Right lobe of liver (tissue), 6 donors: ENCODE data around the gene CAMK2B. TPM values are rescaled to one million over a fixed set of nuclear protein-coding genes. Genes with fewer than 3 reads are reported as not detected.

ENCODE experiments used
- ATAC-seq, 4 donors: fragments of 200-7000 bp; cut with Tn5 transposase; one replicate each; pipeline ENCODE4 v1.9.1; 2020; ENCODE audit warnings: mild to moderate bottlenecking in 4 of 4, moderate library complexity in 4 of 4
- DNase-seq, 3 donors: peaks; one replicate each; pipeline ENCODE4 v3.0.0-alpha.2; 2020
- H3K27ac ChIP-seq, 3 donors: fragments of 200-600 bp; one replicate each; pipeline ENCODE4 v1.8.0; 2022
- H3K27me3 ChIP-seq, 2 donors: fragments of 200-600 bp; one replicate each; pipeline ENCODE4 v1.8.0; 2022
- H3K36me3 ChIP-seq, 4 donors: fragments of 200-600 bp; sonication (generic) in 1 of 4; one replicate each; pipeline versions ENCODE4 v1.5.1 to v1.8.0; 2017 to 2022; ENCODE audit warnings: control low read depth in 1 of 4
- H3K4me1 ChIP-seq, 4 donors: fragments of 200-600 bp; sonication (generic) in 1 of 4; one replicate each; pipeline versions ENCODE4 v1.5.1 to v1.8.0; 2017 to 2022; ENCODE audit warnings: control low read depth in 1 of 4
- H3K4me3 ChIP-seq, 3 donors: fragments of 200-600 bp; one replicate each; pipeline ENCODE4 v1.8.0; 2022
- H3K9me3 ChIP-seq, 4 donors: fragments of 200-600 bp; sonication (generic) in 1 of 4; one replicate each; pipeline versions ENCODE4 v1.5.1 to v1.8.0; 2017 to 2022; ENCODE audit warnings: control low read depth in 1 of 4
- CTCF ChIP-seq, 4 donors: fragments of 200-600 bp in 3 of 4; fragments of 450-650 bp in 1 of 4; IDR thresholded peaks; one replicate each; pipeline versions ENCODE4 v1.5.1 to v1.8.0; 2016 to 2022; ENCODE audit warnings: antibody characterized with exemption in 4 of 4, mild to moderate bottlenecking in 2 of 4
- POLR2A ChIP-seq: fragments of 450-650 bp; IDR thresholded peaks from one replicate; pipeline ENCODE4 v1.6.1; 2017; ENCODE audit warnings: antibody characterized with exemption, mild to moderate bottlenecking
- WGBS: methylation state at CpG from one replicate; pipeline ENCODE4 v1.1.6; 2018; ENCODE audit warnings: low coverage, low lambda C conversion rate; ENCODE audit not compliant: insufficient coverage; ENCODE audit errors: missing lambda C conversion rate; 5-methylcytosine and 5-hydroxymethylcytosine counted together
- intact Hi-C, 2 donors: fragments of 100-400 bp; cut with DNase I; formaldehyde crosslinking; loops; one replicate each; pipeline versions ENCODE4 v1.11.2 to v1.14.1; 2022
- total RNA-seq, 6 experiments: library from RNA; depleted of rRNA in 2 of 6; stranded (reverse); fragments of >200 nt in 2 of 6; fragmentation: NEBNext Ultra II Directional in 3 of 6; extraction: Animal tissue kit (Norgen Biotek cat#: 25700) in 3 of 6; gene quantifications; one replicate each; pipeline versions ENCODE4 v1.1.0 to v1.2.4, GENCODE V29; 2016 to 2023
- donor health status: DM: no; HTN: yes; CAD: no.
- donor health status: DM: no; HTN: no; CAD: no.
- donor health status: DM: no; HTN: no; CAD: no.
- donor health status: DM: no; HTN: yes; CAD: no.
- donor health status: DM: no; HTN: yes; CAD: no.

The CAMK2B gene
- total RNA-seq, 6 experiments from 2014 or later, result 2.1 to 5.1 (median 3.3) TPM

- no peak overlapping the region for H3K4me3 ChIP-seq
- H3K9me3 ChIP-seq, result no peaks in the 10 kb centered on the region
- no peak overlapping the region for H3K27ac ChIP-seq
- ATAC-seq (no peak), DNase-seq (no peak)
- no peaks in the 10 kb centered on the region for H3K36me3 ChIP-seq
- TF ChIP-seq POLR2A (no peak), CTCF (IDR thresholded peaks at IDR 0.05) (no peak)
- no CpG with 5 or more reads among the region's 10 CpGs for WGBS
- H3K27me3 ChIP-seq, result no peaks in the 10 kb centered on the region
- H3K4me1 ChIP-seq, result no peaks in the 10 kb centered on the region
- intact Hi-C loops, result no loop called here
These were observed 56.0 kb downstream of the CAMK2B start for GRCh38 chr7:44269417-44269816.

DNA sequence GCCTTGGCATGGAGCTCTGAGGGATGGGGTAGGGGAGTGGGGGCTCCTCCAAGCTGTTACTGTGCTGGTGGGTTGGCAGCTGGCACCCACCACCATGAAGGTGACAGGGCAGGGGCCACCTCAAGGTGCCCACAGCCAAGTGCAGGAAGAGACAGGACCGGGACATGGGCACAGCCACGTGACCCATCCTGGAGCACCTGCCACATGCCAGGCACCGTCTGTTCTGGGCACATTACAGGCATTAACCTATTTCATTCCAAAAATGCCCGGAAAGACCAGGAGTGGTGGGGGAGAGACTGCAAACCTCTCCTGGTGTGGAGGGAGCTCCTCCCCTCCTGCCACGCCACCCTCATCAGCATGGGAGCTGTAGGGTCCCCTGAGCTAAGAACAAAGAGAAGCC lies 56.7 kb downstream of the CAMK2B start:
- WGBS, result 68% methylated on average over 2 of the region's 5 CpGs
- Histone ChIP-seq H3K27me3 (no peaks in the 10 kb centered on the region), H3K4me3 (no peak overlapping the region), H3K4me1 (no peaks in the 10 kb centered on the region), H3K27ac (no peak overlapping the region), H3K9me3 (no peaks in the 10 kb centered on the region), H3K36me3 (no peaks in the 10 kb centered on the region)
- intact Hi-C loops, result no loop called here
- no peak for DNase-seq
- ATAC-seq, result no peak
- no peak for TF ChIP-seq POLR2A
- TF ChIP-seq CTCF (IDR thresholded peaks at IDR 0.05), result no peak

DNA sequence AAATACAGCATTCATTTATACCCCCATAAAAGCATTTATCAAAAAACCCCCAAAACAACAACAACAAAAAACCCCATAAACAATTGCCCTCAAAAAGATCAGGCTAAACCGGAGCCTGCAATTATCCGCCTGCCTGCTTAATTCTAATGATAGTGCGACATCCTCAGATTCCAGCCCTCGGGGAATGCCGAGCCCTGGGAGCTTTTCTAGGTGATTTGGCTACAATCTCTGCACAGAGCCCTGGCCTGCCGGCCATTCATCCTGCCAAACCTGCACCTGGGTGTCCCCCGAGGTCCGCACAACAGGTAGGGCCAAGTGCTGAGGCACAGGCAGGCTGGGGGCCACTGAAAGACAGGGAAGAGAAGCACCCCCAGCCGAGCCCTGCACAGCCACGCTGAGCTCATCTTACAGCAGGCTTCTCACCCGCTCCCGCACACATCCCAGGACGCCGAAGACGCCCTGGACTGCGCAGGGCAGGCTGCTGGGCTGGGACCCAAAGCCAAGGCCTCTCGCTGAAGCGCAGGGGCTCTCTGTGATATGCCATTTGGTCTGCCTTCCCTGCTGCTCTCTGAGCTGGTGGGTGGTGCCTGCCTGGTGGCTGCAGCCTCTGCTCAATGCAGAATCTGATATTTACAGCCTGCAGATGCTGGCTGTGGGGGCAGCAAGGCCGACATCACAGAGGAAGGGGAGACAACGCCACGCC lies 57.5 kb downstream of the CAMK2B start:
- Histone ChIP-seq H3K4me1 (no peaks in the 10 kb centered on the region), H3K27me3 (no peaks in the 10 kb centered on the region), H3K4me3 (no peak overlapping the region), H3K27ac (no peak overlapping the region), H3K9me3 (no peaks in the 10 kb centered on the region), H3K36me3 (no peaks in the 10 kb centered on the region)
- ATAC-seq, result no peak
- TF ChIP-seq POLR2A (no peak), CTCF (IDR thresholded peaks at IDR 0.05) (no peak)
- DNase-seq, result no peak
- intact Hi-C loops, result no loop called here
- 68% methylated on average over 7 of the region's 21 CpGs for WGBS

GRCh38 chr7:44267178-44267577 lies 58.2 kb downstream of the CAMK2B start:
- no CpG with 5 or more reads among the region's 3 CpGs for WGBS
- Histone ChIP-seq H3K27me3 (no peaks in the 10 kb centered on the region), H3K36me3 (no peaks in the 10 kb centered on the region), H3K9me3 (no peaks in the 10 kb centered on the region), H3K27ac (no peak overlapping the region), H3K4me1 (no peaks in the 10 kb centered on the region), H3K4me3 (no peak overlapping the region)
- TF ChIP-seq CTCF (IDR thresholded peaks at IDR 0.05) (no peak), POLR2A (no peak)
- DNase-seq (no peak), ATAC-seq (no peak)
- intact Hi-C loops, result no loop called here
